K562 (cell line): ENCODE results near the gene MED13L. TPM values are rescaled to one million over a fixed set of nuclear protein-coding genes. Genes with fewer than 3 reads are reported as not detected.

Source experiments
- ATAC-seq: fragments of 200-7000 bp; cut with Tn5 transposase; 3 replicates; pipeline ENCODE4 v1.9.1; 2020; ENCODE audit warnings: moderate library complexity
- BruUV-seq: library from RNA; stranded (reverse); fragments of 400-500 nt; replicated peaks from 2 replicates; lab custom pipeline; 2021; lab: Mats Ljungman, UMichigan
- CTCF ChIA-PET: fragments of 300-600 bp; formaldehyde crosslinking; extraction: SDS; loops from one replicate; lab custom pipeline; 2021; ENCODE audit warnings: low intra/inter-chr PET ratio; lab: Yijun Ruan, JAX
- POLR2A ChIA-PET: fragments of 300-600, 350-650 bp; sonication (Branson Sonifier 250); formaldehyde crosslinking; extraction: SDS; loops from one replicate; lab custom pipeline; 2021; ENCODE audit warnings: antibody characterized with exemption, inconsistent platforms; lab: Yijun Ruan, JAX
- DNase-seq, 4 experiments: peaks; one replicate each; pipeline versions ENCODE4 v3.0.0 to v3.0.0-alpha.2; 2011 to 2018; ENCODE audit warnings: low spot score in 3 of 4, mixed read lengths in 3 of 4; ENCODE audit errors: extremely low read depth in 1 of 4
- FAIRE-seq: peaks from 2 replicates; lab custom pipeline; 2011; peaks lifted over from hg19 to GRCh38; lab: Jason Lieb, UNC
- H2AFZ ChIP-seq: 2 replicates; pipeline ENCODE4 v1.6.0; 2011; ENCODE audit warnings: low read depth, low read length, control low read depth, inconsistent platforms
- H3K27ac ChIP-seq: fragments of 200-600 bp; 3 replicates; pipeline ENCODE4 v1.8.0; 2011; ENCODE audit warnings: low read depth, mild to moderate bottlenecking, control low read depth, inconsistent platforms, low read length, moderate library complexity, mixed read lengths; ENCODE audit errors: extremely low read depth
- H3K27me3 ChIP-seq, 2 experiments: fragments of 300-600 bp in 1 of 2; 2 replicates in 1 of 2; 3 replicates in 1 of 2; pipeline versions ENCODE4 v1.6.0 to v1.8.0; 2011; ENCODE audit warnings: inconsistent platforms in 2 of 2, low read length in 2 of 2, mild to moderate bottlenecking in 1 of 2, mixed read lengths in 1 of 2, moderate library complexity in 1 of 2; ENCODE audit not compliant: control insufficient read depth in 2 of 2, insufficient read depth in 2 of 2
- H3K36me3 ChIP-seq: fragments of 300-600 bp; 3 replicates; pipeline ENCODE4 v1.8.0; 2011; ENCODE audit warnings: mild to moderate bottlenecking, low read length, inconsistent platforms; ENCODE audit not compliant: control insufficient read depth, insufficient read depth
- H3K4me1 ChIP-seq, 2 experiments: fragments of 200-600 bp in 1 of 2; replicated peaks in 1 of 2; 2 replicates in 1 of 2; 3 replicates in 1 of 2; pipeline versions ENCODE4 v1.5.1 to v1.8.0; 2011; ENCODE audit warnings: inconsistent platforms in 2 of 2, low read length in 2 of 2, mild to moderate bottlenecking in 1 of 2, mixed read lengths in 1 of 2, moderate library complexity in 1 of 2; ENCODE audit not compliant: control insufficient read depth in 2 of 2, insufficient read depth in 2 of 2
- H3K4me2 ChIP-seq: 2 replicates; pipeline ENCODE4 v1.6.1; 2011; ENCODE audit warnings: low read length, control low read depth, inconsistent platforms, mixed read lengths; ENCODE audit not compliant: insufficient read depth
- H3K4me3 ChIP-seq: fragments of 200-600 bp; sonication (generic), shearing (Covaris generic); 2 replicates; pipeline ENCODE4 v1.5.1; 2016; ENCODE audit warnings: control low read depth, inconsistent platforms
- H3K79me2 ChIP-seq: fragments of 200-600 bp; 3 replicates; pipeline ENCODE4 v1.8.0; 2011; ENCODE audit warnings: low read length, inconsistent platforms; ENCODE audit not compliant: control insufficient read depth, insufficient read depth
- H3K9ac ChIP-seq, 2 experiments: 2 replicates each; pipeline versions ENCODE4 v1.6.0 to v1.6.1; 2011; ENCODE audit warnings: low read depth in 2 of 2, low read length in 2 of 2, control low read depth in 1 of 2, inconsistent platforms in 1 of 2, mild to moderate bottlenecking in 1 of 2, mixed read lengths in 1 of 2; ENCODE audit not compliant: insufficient read depth in 1 of 2
- H3K9me1 ChIP-seq: one replicate; pipeline ENCODE4 v1.6.0; 2011; ENCODE audit warnings: inconsistent platforms, mild to moderate bottlenecking, low read length, moderate library complexity; ENCODE audit not compliant: control insufficient read depth, insufficient read depth
- H3K9me3 ChIP-seq: replicated peaks from 2 replicates; pipeline ENCODE4 v1.5.1; 2011; ENCODE audit warnings: low read depth, low read length, inconsistent platforms; ENCODE audit not compliant: control insufficient read depth, insufficient read depth
- H4K20me1 ChIP-seq: replicated peaks from 2 replicates; pipeline ENCODE4 v1.6.1; 2011; ENCODE audit warnings: low read length, inconsistent platforms, mixed read lengths; ENCODE audit not compliant: control insufficient read depth, insufficient read depth
- CTCFL ChIP-seq: IDR thresholded peaks from 2 replicates; pipeline ENCODE4 v1.6.1; 2011; ENCODE audit warnings: borderline replicate concordance, low read depth, mild to moderate bottlenecking, moderate library complexity, low read length; ENCODE audit not compliant: insufficient read depth, poor library complexity, severe bottlenecking
- SMAD4 ChIP-seq: fragments of 250-450 bp; sonication (Bioruptor Pico); conservative IDR thresholded peaks from 2 replicates; pipeline ENCODE4 v1.8.0; 2021; ENCODE audit warnings: inconsistent platforms, mild to moderate bottlenecking, moderate library complexity
- ZFPM2 ChIP-seq: fragments of 250-450 bp; sonication (Bioruptor Pico); IDR thresholded peaks from 2 replicates; pipeline ENCODE4 v1.5.1; 2022; ENCODE audit warnings: mild to moderate bottlenecking
- ZNF609 ChIP-seq: sonication (generic); formaldehyde crosslinking; IDR thresholded peaks from 2 replicates; pipeline ENCODE4 v1.8.1; 2023; ENCODE audit warnings: missing genetic modification reagents, mild to moderate bottlenecking, borderline replicate concordance
- WGBS: fragments of 100-300 bp; shearing (Covaris generic); methylation state at CpG from one replicate; pipeline ENCODE4 v1.1.6; 2016; ENCODE audit warnings: low coverage, mixed read lengths; ENCODE audit not compliant: insufficient coverage; ENCODE audit errors: missing lambda C conversion rate; 5-methylcytosine and 5-hydroxymethylcytosine counted together
- in situ Hi-C: fragments of 300-500 bp; cut with MboI; formaldehyde crosslinking; loops from 4 replicates; pipeline ENCODE4 v1.15.0; 2018; ENCODE audit warnings: inconsistent platforms, mixed read lengths
- intact Hi-C: fragments of 100-400 bp; cut with micrococcal nuclease; formaldehyde crosslinking; loops from 2 replicates; pipeline ENCODE4 v1.14.2; 2022
- polyA plus RNA-seq, 8 experiments: library from polyadenylated mRNA; depleted of rRNA in 4 of 8; stranded (reverse) in 5 of 8; unstranded in 3 of 8; fragments of >200 nt; fragmentation: Nextera tagmentation in 2 of 8; fragmentation: Illumina TruSeq in 1 of 8; extraction: Ambion mirVana in 2 of 8; extraction: Trizol in 1 of 8; gene quantifications; 2 replicates each; pipeline versions ENCODE4 v1.2.1 to v1.2.3, GENCODE V29; 2011 to 2014; ENCODE audit warnings: inconsistent platforms in 1 of 8, missing spikeins in 1 of 8
- total RNA-seq, 7 experiments: library from RNA; depleted of rRNA in 6 of 7; stranded (reverse); fragments of >200 nt in 6 of 7; fragmentation: Illumina TruSeq in 2 of 7; extraction: Trizol in 2 of 7; gene quantifications; 2 replicates each; pipeline versions ENCODE4 v1.2.1 to v1.2.3, GENCODE V29; 2011 to 2021; ENCODE audit warnings: low replicate concordance in 1 of 7
- TF ChIP-seq, protein P1 (sequence below): fragments of 450-650 bp; IDR thresholded peaks from 2 replicates; pipeline ENCODE4 v1.7.0; 2016; ENCODE audit warnings: borderline replicate concordance

The MED13L gene
- total and polyA plus RNA-seq, 9 of the 15 experiments (the other 6 are each of a cell fraction or from before 2014, with no cell fraction given), result 13.4 to 90.3 (median 36.9) TPM

GRCh38 chr12:116143909-116144308 lies 133.6 kb downstream of the MED13L start:
- ChIA-PET CTCF (no interaction called here), POLR2A (interaction anchor here (1.6 kb wide), 1 partner anchor 11 kb away, joined by 5 read pairs; no protein-coding TSS in a partner anchor)
- H3K27me3 ChIP-seq, result no peaks in the 10 kb centered on the region
- no TSS peak for BruUV-seq
- no peak for TF ChIP-seq SMAD4
- no peak for TF ChIP-seq ZNF609 (CRISPR knock-in tag)
- TF ChIP-seq ZFPM2 (CRISPR knock-in tag), result no peak
- TF ChIP-seq CTCFL, result no peak
- TF ChIP-seq, protein P1, sequence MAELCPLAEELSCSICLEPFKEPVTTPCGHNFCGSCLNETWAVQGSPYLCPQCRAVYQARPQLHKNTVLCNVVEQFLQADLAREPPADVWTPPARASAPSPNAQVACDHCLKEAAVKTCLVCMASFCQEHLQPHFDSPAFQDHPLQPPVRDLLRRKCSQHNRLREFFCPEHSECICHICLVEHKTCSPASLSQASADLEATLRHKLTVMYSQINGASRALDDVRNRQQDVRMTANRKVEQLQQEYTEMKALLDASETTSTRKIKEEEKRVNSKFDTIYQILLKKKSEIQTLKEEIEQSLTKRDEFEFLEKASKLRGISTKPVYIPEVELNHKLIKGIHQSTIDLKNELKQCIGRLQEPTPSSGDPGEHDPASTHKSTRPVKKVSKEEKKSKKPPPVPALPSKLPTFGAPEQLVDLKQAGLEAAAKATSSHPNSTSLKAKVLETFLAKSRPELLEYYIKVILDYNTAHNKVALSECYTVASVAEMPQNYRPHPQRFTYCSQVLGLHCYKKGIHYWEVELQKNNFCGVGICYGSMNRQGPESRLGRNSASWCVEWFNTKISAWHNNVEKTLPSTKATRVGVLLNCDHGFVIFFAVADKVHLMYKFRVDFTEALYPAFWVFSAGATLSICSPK, result no peak
- peak overlapping the region; percentile 2; the same call in 1 of the 2 replicates for H3K4me2 ChIP-seq
- H3K9ac ChIP-seq, result no peak overlapping the region
- in situ Hi-C loops, result no loop called here
- H3K9me3 ChIP-seq, result no peaks in the 10 kb centered on the region
- H3K4me3 ChIP-seq, result no peak overlapping the region
- peaks cover 96% of the 10 kb centered on the region for H3K79me2 ChIP-seq
- H4K20me1 ChIP-seq, result peaks cover 6% of the 10 kb centered on the region; the same call in 1 of the 2 replicates
- H3K27ac ChIP-seq, result peak overlapping the region; percentile 30; the same call in 1 of the 3 replicates
- FAIRE-seq (no peak), ATAC-seq (peak; percentile 61), DNase-seq (no peak)
- H3K4me1 ChIP-seq, result peaks cover 8 to 25% of the 10 kb centered on the region in 2 experiments; a peak in 4 of 5 replicates
- H3K9me1 ChIP-seq, result no peaks in the 10 kb centered on the region
- intact Hi-C loops, result loop anchor here (1.0 to 10.0 kb wide), 2 partner anchors 51 to 92 kb away; no protein-coding TSS in a partner anchor
- WGBS, result 17% methylated on average over 1 of the region's 1 CpG
- no peak overlapping the region for H2AFZ ChIP-seq
- H3K36me3 ChIP-seq, result no peaks in the 10 kb centered on the region
